Activated CD4-positive, alpha-beta T cell treated with anti-CD3 and anti-CD28 coated beads for 1 hour (primary cell): ENCODE data around the gene EIF4E3.

ENCODE experiments used
- DNase-seq: peaks from one replicate; pipeline ENCODE4 v3.0.0-alpha.2; 2020

The EIF4E3 gene

GRCh38 chr3:71641674-71642073 lies 83.5 kb downstream of the EIF4E3 start:
- no peak for DNase-seq

- DNase-seq = no peak
Measured at GRCh38 chr3:71640331-71640983, 84.7 kb downstream of the EIF4E3 start.

GRCh38 chr3:71636482-71636881 lies 88.7 kb downstream of the EIF4E3 start:
- DNase-seq = no peak

GRCh38 chr3:71636001-71636400 lies 89.2 kb downstream of the EIF4E3 start:
- no peak for DNase-seq

GRCh38 chr3:71634671-71635070 lies 90.5 kb downstream of the EIF4E3 start:
- DNase-seq = no peak

- DNase-seq = no peak
Measured at GRCh38 chr3:71629711-71630110, 95.5 kb downstream of the EIF4E3 start.

GRCh38 chr3:71629289-71629688 lies 95.9 kb downstream of the EIF4E3 start:
- no peak for DNase-seq

- no peak for DNase-seq
Measured at GRCh38 chr3:71628522-71628921, 96.7 kb downstream of the EIF4E3 start.

- DNase-seq = no peak
Measured at GRCh38 chr3:71625676-71626075, 99.5 kb downstream of the EIF4E3 start.
